NCI-H526 (cell line): ENCODE data around the gene ANXA2R.
"Not testable (repeated sequence)": the region's sequence is repeated elsewhere in the genome, so short reads cannot be mapped to it uniquely, and the experiment has no call there.

Experiments used
- DNase-seq, 2 experiments: peaks; one replicate each; lab custom pipeline; 2025; lab: John Stamatoyannopoulos, UW

ANXA2R gene

DNA sequence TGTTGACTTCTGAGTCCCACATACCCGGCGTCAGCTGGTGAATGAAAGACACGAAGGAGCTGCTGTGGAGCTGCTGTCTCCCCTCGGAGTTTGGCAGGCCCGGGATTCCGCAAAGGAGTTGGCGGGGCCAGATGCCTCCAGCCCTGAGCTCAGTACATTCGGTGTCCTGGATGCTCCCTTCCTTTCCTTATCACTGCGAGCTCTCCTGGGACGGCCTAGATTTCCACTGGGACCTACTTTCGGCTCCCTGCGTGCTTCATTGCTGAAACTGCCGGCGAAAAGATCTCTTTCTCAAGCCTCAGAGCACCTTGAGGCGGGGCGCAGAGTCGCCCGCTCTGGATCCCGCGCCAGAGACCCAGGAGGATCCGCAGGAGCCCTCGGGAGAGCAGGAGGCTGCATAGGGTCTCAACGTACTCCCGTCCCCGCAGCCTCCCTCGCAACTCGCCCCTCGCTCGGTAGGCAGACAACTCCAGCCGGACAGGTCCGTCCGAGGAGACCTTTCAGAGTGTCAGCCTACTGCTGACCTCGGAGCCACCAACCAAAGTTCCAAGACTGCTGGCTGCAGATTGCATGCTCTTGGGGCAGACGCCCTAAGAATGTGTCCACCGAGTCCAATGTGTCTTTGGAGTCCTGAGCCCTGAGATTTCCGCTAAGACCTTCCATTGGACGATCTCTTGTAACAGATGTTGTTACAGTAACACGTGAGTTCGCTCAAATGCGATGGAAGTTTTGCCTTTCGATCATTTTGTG is 6.1 kb downstream of the ANXA2R start:
- no peak for DNase-seq

DNA sequence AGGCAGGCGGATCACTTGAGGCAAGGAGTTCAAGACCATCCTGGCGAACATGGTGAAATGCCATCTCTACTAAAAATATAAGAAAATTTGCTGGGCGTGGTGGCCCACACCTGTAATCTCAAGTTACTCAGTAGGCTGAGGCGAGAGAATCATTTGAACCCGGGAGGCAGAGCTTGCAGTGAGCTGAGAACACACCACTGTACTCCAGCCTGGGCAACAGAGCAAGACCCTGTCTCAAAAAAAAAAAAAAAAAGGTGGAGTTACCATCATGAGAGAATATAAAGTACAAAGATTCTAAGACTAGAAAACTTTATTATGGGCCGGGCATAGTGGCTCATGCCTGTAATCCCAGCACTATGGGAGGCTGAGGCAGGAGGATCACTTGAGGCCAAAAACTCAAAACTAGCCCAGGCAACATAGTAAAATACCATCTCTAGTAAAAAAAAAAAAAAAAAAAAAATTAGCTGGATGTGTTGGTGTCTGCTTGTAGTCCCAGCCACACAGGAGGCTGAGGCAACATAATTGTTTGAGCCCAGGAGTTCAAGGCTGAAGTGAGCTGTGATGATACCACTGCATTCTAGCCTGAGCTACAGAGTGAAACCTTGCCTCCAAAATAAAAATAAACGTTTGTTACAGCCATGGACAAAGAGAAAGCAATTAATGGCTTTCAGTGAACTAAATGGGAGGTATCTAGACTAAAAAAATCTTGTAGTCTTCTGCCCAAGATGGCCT is 12.9 kb downstream of the ANXA2R start:
- DNase-seq, result no peak

DNA sequence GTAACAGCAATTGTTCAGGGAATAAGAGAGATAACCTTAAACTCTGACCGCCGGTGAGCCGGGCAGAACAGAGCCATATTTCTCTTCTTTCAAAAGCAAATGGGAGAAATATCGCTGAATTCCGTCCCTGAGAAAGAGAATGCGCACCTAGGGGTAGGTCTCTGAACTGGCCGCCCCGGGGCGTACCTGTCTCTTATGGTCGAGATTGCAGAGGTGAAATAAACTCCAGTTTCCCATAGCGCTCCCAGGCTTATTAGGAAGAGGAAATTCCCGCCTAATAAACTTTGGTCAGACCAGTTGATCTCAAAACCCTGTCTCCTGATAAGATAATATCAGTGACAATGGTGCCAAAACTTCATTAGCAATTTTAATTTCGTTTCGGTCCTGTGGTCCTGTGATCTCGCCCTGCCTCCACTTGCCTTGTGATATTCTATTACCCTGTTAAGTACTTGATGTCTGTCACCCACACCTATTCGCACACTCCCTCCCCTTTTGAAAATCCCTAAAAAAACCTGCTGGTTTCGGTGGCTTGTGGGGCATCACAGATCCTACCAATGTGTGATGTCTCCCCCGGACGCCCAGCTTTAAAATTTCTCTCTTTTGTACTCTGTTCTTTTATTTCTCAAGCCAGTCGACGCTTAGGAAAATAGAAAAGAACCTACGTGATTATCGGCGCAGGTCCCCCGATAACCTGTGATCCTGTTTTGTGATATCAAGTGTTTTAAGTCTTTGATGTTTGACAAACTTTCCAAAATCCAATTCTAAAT is 14.8 kb downstream of the ANXA2R start:
- not testable (repeated sequence) for DNase-seq

- no peak for DNase-seq
These were observed 15.9 kb downstream of the ANXA2R start for GRCh38 chr5:43024217-43024616.

- DNase-seq, result no peak
These were observed 19.0 kb downstream of the ANXA2R start for GRCh38 chr5:43021151-43021550.

DNA sequence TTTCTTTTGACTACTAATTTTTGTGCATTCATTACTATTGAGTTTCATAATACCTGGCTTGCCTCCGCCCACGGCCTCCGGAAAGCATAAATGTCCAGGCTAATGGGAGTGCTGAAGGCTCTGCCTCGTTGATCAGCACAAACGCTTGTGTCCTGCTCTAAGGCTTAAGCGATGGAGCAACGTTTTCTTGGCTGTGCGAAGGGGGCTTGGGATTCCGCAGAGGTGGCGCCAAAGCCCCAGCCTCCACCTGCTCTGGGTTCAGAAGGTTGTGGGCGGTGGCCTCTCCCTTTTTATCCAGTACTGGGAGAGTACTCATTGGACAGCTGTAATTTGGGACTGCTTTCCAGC is 19.7 kb downstream of the ANXA2R start:
- DNase-seq, result peak; percentile 87 to 88

DNA sequence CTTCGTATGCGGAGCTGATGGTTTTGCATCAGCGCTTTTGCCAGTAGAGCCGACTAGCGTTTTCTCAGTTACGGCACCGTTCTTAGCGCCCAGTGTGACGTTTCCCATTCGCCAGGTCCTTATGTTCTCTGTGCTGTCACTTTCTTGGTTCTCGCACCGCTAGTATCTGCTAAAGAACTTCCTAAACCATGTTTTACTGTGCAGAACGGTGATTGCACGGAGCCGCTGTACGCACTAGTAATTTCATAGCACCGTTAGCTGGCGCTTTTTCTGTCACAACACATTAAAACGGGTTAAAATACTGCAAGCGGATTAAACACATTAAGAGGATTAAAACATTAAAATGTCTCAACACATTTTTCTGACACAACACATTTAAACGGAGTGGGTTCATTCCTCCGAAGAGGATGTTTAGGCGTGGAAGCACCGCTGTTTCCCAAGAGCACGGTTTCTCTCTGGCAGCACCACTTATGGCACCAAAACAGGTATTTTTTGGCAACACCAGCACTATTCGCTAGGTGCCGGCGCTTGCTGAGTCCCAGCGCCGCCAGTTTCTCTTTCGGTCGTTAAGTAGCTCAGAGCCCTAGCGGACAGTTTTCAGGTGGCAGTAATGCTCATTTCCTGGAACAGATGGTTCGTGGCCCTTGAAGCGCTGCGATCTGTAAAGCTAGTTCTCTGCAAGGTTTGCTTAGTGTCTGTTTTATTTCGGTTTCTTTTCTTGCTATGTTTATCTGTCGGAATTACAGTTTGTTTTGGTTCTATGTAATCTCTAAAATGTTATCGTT is 20.3 kb downstream of the ANXA2R start:
- peak; percentile 95 to 96 for DNase-seq

GRCh38 chr5:43019291-43019613 is 20.9 kb downstream of the ANXA2R start:
- DNase-seq, result no peak

- DNase-seq, result peak; percentile 59 to 61
These were observed 22.7 kb downstream of the ANXA2R start for GRCh38 chr5:43017428-43017815.

DNA sequence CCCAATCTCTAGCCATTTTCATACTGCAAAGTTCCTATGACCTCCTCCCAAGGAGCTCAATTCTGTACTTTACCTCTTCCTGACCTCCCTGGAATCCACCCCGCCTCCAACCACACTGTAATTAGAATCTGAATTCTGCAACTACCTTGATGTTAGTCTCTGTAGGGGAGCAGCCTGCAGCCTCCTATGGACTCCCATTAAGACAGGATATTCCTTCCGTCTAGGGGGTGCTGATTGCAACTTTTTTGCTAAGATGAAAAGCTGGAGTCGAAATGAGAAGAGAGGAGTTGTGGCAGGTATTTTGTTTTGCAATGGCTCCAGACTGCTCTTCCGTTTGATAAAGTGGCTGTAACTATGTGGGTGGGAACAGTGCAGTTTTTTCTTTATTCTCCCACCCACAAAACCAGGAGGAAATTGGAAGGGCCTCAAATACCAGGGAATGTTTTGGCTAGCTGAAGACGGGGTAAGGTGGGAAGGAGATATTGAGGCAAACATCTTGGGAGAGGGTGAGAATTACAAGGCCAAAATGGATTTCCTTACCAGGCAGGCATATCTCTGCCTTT is 23.8 kb downstream of the ANXA2R start:
- no peak for DNase-seq

DNA sequence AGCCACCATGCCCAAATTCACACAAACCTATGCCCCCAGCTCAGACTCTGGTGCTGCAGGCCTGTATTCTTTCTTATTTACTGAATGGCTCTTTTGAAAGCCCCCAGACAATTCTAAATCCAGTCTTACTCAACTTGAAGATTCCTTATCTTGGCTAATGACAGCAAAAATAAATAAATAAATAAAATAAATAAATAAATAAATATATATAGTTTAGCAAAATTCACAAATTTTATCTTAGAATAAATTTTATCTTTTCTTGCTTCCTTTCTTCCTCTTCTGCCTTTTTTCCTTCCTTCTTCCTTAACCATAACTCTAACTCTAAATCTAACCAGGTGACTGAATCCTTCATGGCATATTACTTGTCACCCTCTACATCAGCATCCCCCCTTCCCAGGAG is 25.6 kb downstream of the ANXA2R start:
- no peak for DNase-seq

- DNase-seq, result no peak
These were observed 29.2 kb downstream of the ANXA2R start for GRCh38 chr5:43010935-43011315.

DNA sequence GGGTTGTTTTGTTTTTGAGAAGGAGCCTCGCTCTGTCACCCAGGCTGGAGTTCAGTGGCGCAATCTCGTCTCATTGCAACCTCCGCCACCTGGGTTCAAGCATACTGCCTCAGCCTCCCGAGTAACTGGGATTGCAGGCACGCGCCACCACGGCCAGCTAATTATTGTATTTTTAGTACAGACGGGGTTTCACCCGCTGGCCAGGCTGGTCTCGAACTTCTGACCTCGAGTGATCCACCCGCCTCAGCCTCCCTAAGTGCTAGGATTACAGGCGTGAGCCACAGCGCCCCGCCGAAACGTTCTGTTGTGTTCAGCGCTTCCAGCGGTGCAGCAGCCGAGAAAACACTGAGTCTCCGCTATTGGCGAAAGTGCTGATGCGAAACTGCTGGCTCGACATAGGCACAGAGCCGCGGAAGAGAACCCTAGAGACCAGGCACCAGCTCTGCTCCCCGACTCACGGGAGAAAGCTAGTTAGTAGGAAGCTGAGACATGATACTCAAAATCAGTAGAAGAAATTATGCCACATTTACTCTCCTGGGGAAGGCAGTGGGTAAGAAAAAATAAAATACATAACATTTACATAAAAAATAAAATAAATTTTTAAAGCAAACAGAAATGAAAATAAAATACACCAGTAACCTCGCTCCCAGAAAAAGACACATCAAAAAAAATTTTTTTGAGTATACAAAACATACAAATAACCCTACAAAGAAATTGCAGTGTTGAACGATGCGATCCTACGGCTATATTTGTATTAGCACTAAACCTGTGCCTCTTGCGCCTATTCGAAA is 31.6 kb downstream of the ANXA2R start:
- peak; percentile 97 to 99 for DNase-seq

- peak; percentile 90 to 95 for DNase-seq
These were observed 32.2 kb downstream of the ANXA2R start for GRCh38 chr5:43007911-43008362.

GRCh38 chr5:43007246-43007910 is 32.7 kb downstream of the ANXA2R start:
- peak; percentile 90 to 96 for DNase-seq

- DNase-seq, result no peak
These were observed 33.5 kb downstream of the ANXA2R start for GRCh38 chr5:43006424-43007202.

- no peak for DNase-seq
These were observed 35.1 kb downstream of the ANXA2R start for GRCh38 chr5:43005031-43005430.

DNA sequence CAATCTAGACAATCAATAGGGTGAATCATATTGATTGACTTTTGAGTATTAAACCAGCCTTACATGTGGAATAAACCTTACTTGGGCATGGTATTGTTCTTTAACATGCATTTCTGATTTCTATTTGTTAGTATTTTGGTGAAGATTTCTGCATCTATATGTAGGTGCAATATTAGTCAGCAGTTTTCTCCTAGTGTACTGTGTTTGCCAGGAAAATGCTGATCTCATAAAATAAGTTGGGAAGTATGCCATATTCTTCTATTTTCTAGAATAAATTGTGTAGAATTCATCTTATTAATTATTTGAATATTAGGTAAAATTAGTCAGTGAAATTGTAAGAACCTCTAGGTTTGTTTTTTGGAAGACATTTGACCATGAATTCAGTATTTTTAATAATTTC is 38.4 kb downstream of the ANXA2R start:
- no peak for DNase-seq

GRCh38 chr5:43000914-43001313 is 39.2 kb downstream of the ANXA2R start:
- no peak for DNase-seq
